Regular cardiac myocyte (primary cell): Measurements from ENCODE around the gene SPATA6. TPM values are rescaled to one million over a fixed set of nuclear protein-coding genes. Genes with fewer than 3 reads are reported as not detected.

Source experiments
- total RNA-seq: library from RNA; depleted of rRNA; stranded (reverse); fragments of >200 nt; gene quantifications from 2 replicates; pipeline ENCODE4 v1.2.3, GENCODE V29; 2014

The SPATA6 gene
- total RNA-seq = 2.1 and 4.8 TPM in 2 replicates

GRCh38 chr1:48471691-48472576, at the start of gene SPATA6:
Gene SPATA6, minus strand, starts transcription at chr1:48472204. Its CDS starts 196 bp downstream, at chr1:48472008.

Other genes starting within 250 kb of the SPATA6 start
- gene SLC5A9, start 249.5 kb downstream of the SPATA6 start, total RNA-seq = not detected in 2 replicates